Activated T-cell treated with anti-CD3 and anti-CD28 coated beads, Interleukin-2, amount 50 U/mL, for 4 hours (primary cell): Measurements from ENCODE around the gene PFKFB2. TPM values are rescaled to one million over a fixed set of nuclear protein-coding genes. Genes with fewer than 3 reads are reported as not detected.

Experiments used
- ATAC-seq, 2 donors: fragments of 200-7000 bp; cut with Tn5 transposase; one replicate each; pipeline ENCODE4 v1.10.0; 2021
- DNase-seq: peaks from one replicate; pipeline ENCODE4 v3.0.0-alpha.2; 2020
- H3K27me3 Mint-ChIP-seq: one replicate; pipeline ENCODE4 v1.8.0; 2021; ENCODE audit warnings: low read depth, mixed read lengths
- H3K36me3 Mint-ChIP-seq: one replicate; pipeline ENCODE4 v1.8.0; 2022; ENCODE audit warnings: mixed read lengths; ENCODE audit not compliant: insufficient read depth
- H3K4me1 Mint-ChIP-seq: one replicate; pipeline ENCODE4 v1.8.0; 2021; ENCODE audit warnings: low read depth, mixed read lengths
- H3K4me3 Mint-ChIP-seq: one replicate; pipeline ENCODE4 v1.8.0; 2021; ENCODE audit warnings: mild to moderate bottlenecking, moderate library complexity, mixed read lengths
- H3K9me3 Mint-ChIP-seq: one replicate; pipeline ENCODE4 v1.8.0; 2021; ENCODE audit warnings: mixed read lengths
- total RNA-seq, 3 donors: library from RNA; stranded (reverse); gene quantifications; one replicate each; pipeline ENCODE4 v1.2.1, GENCODE V29; 2021

PFKFB2 gene
- total RNA-seq, 3 donors from 2014 or later, result 2.8 to 5.7 (median 4.1) TPM

DNA sequence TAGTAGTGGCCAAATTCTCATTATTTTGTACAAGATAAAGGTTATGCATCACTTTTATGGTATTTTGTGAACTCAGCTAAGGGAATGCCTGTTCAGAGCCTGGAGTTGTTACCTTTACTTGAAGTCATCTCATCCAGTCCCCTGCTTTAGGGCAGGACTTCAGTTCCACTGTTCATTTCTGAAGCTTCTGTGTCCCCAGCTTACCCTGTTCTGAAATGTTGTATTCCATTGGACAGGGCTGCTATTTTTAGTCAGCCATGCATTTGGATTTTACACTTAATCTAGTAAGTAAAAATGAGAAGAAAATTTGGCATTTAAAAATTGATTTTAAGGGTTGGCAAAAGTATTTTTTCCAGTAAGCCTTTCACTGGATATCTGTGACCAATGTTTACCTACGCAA, 23.9 kb downstream of the PFKFB2 start:
- no peaks in the 10 kb centered on the region for H3K36me3 Mint-ChIP-seq
- peaks cover 2% of the 10 kb centered on the region for H3K27me3 Mint-ChIP-seq
- peaks cover 2% of the 10 kb centered on the region for H3K4me1 Mint-ChIP-seq
- no peak for DNase-seq
- no peaks in the 10 kb centered on the region for H3K9me3 Mint-ChIP-seq
- H3K4me3 Mint-ChIP-seq, result no peak overlapping the region
- ATAC-seq, result no peak

GRCh38 chr1:207077470-207078377, 24.6 kb downstream of the PFKFB2 start:
- H3K4me3 Mint-ChIP-seq, result no peak overlapping the region
- H3K9me3 Mint-ChIP-seq, result no peaks in the 10 kb centered on the region
- DNase-seq, result peak; percentile 55
- H3K36me3 Mint-ChIP-seq, result no peaks in the 10 kb centered on the region
- peaks cover 6% of the 10 kb centered on the region for H3K27me3 Mint-ChIP-seq
- ATAC-seq, result peak; percentile 69 to 82
- peaks cover 1% of the 10 kb centered on the region for H3K4me1 Mint-ChIP-seq

GRCh38 chr1:207078578-207079132, 25.6 kb downstream of the PFKFB2 start:
- Mint-ChIP-seq H3K36me3 (no peaks in the 10 kb centered on the region), H3K9me3 (no peaks in the 10 kb centered on the region), H3K4me1 (no peaks in the 10 kb centered on the region), H3K27me3 (peaks cover 11% of the 10 kb centered on the region), H3K4me3 (no peak overlapping the region)
- DNase-seq, result no peak
- no peak for ATAC-seq

- Mint-ChIP-seq H3K9me3 (no peaks in the 10 kb centered on the region), H3K4me1 (peaks cover 4% of the 10 kb centered on the region), H3K4me3 (no peak overlapping the region), H3K36me3 (no peaks in the 10 kb centered on the region), H3K27me3 (peaks cover 15% of the 10 kb centered on the region)
- DNase-seq (no peak), ATAC-seq (no peak)
Observed at GRCh38 chr1:207079706-207080241, 26.7 kb downstream of the PFKFB2 start.

DNA sequence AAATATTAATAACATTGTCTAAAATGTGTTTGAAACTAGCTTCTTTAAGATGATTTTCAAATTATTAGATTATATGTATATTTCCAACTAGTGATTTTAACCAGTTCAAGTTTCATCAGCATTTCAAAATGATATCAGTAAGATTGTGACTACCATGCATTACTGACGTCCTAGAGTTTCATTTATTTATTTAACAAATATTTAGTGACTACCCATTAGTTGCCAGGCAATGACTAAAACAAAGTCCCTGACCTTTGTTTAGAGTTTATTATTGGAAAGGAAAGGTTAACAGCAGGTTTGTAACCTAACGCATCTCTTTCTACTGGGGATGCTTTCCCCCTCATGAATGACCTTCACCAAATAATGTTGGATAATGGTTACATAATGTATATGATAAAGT, 28.0 kb downstream of the PFKFB2 start:
- H3K36me3 Mint-ChIP-seq, result no peaks in the 10 kb centered on the region
- no peak for ATAC-seq

GRCh38 chr1:207081806-207082205, 28.7 kb downstream of the PFKFB2 start:
- peaks cover 19% of the 10 kb centered on the region for H3K27me3 Mint-ChIP-seq
- H3K9me3 Mint-ChIP-seq, result no peaks in the 10 kb centered on the region
- no peak overlapping the region for H3K4me3 Mint-ChIP-seq
- H3K36me3 Mint-ChIP-seq, result no peaks in the 10 kb centered on the region
- H3K4me1 Mint-ChIP-seq, result peaks cover 10% of the 10 kb centered on the region
- ATAC-seq (no peak), DNase-seq (no peak)

More for the DNA sequence above, 28.0 kb downstream of the PFKFB2 start:
- DNase-seq, result no peak
- H3K27me3 Mint-ChIP-seq, result peaks cover 16% of the 10 kb centered on the region
- no peak overlapping the region for H3K4me3 Mint-ChIP-seq
- peaks cover 10% of the 10 kb centered on the region for H3K4me1 Mint-ChIP-seq
- H3K9me3 Mint-ChIP-seq, result no peaks in the 10 kb centered on the region

GRCh38 chr1:207084232-207084631, 31.2 kb downstream of the PFKFB2 start:
- H3K4me1 Mint-ChIP-seq, result peaks cover 17% of the 10 kb centered on the region

GRCh38 chr1:207084701-207085180, 31.7 kb downstream of the PFKFB2 start:
- no peak overlapping the region for H3K4me3 Mint-ChIP-seq
- H3K27me3 Mint-ChIP-seq, result peaks cover 19% of the 10 kb centered on the region
- H3K36me3 Mint-ChIP-seq, result no peaks in the 10 kb centered on the region
- H3K4me1 Mint-ChIP-seq, result peaks cover 22% of the 10 kb centered on the region
- H3K9me3 Mint-ChIP-seq, result no peaks in the 10 kb centered on the region
- ATAC-seq (peak; percentile 68 to 77), DNase-seq (peak; percentile 40)

More at GRCh38 chr1:207084232-207084631, 31.2 kb downstream of the PFKFB2 start:
- H3K9me3 Mint-ChIP-seq, result no peaks in the 10 kb centered on the region
- H3K36me3 Mint-ChIP-seq, result no peaks in the 10 kb centered on the region
- no peak for ATAC-seq
- DNase-seq, result no peak
- H3K27me3 Mint-ChIP-seq, result peaks cover 19% of the 10 kb centered on the region
- H3K4me3 Mint-ChIP-seq, result no peak overlapping the region

- no peak for ATAC-seq
- Mint-ChIP-seq H3K4me1 (peaks cover 22% of the 10 kb centered on the region), H3K36me3 (no peaks in the 10 kb centered on the region), H3K9me3 (no peaks in the 10 kb centered on the region), H3K27me3 (peaks cover 19% of the 10 kb centered on the region), H3K4me3 (no peak overlapping the region)
- no peak for DNase-seq
Observed at GRCh38 chr1:207085887-207086286, 32.8 kb downstream of the PFKFB2 start.

DNA sequence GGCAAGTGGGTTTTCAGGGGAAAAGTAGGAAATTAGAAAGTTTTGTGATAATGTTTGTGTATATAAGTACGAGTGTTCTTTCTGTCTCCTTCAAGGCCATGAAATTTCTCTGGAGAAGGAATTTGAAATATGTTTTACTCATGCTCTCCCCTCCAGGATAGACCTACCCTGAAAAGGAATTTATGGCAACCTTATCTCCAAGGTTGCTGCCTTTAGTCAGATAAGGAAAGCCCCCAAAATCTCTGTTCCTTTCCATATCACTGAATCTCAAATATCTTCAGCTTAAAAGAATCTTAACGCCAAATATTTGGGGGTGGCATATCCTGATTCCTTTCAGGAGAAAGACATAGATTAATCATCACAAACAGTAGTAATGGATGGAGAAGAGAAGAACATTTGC, 35.1 kb downstream of the PFKFB2 start:
- peaks cover 12% of the 10 kb centered on the region for H3K27me3 Mint-ChIP-seq
- H3K9me3 Mint-ChIP-seq, result no peaks in the 10 kb centered on the region
- ATAC-seq, result no peak
- H3K4me3 Mint-ChIP-seq, result no peak overlapping the region
- H3K4me1 Mint-ChIP-seq, result peaks cover 22% of the 10 kb centered on the region
- no peaks in the 10 kb centered on the region for H3K36me3 Mint-ChIP-seq
- DNase-seq, result no peak

- peaks cover 22% of the 10 kb centered on the region for H3K4me1 Mint-ChIP-seq
- no peaks in the 10 kb centered on the region for H3K36me3 Mint-ChIP-seq
- ATAC-seq (peak; percentile 59 to 61), DNase-seq (no peak)
- H3K9me3 Mint-ChIP-seq, result no peaks in the 10 kb centered on the region
- H3K27me3 Mint-ChIP-seq, result peaks cover 10% of the 10 kb centered on the region
- H3K4me3 Mint-ChIP-seq, result peak within 1 kb of the TSS; percentile 69
Observed at GRCh38 chr1:207088701-207089626, 35.9 kb downstream of the PFKFB2 start, which contains the start of gene C4BPB. Gene C4BPB, plus strand, starts transcription at chr1:207088860. Its CDS starts 672 bp downstream, at chr1:207089532.

GRCh38 chr1:207089627-207090355, 36.7 kb downstream of the PFKFB2 start:
- Mint-ChIP-seq H3K4me1 (peaks cover 18% of the 10 kb centered on the region), H3K36me3 (no peaks in the 10 kb centered on the region), H3K9me3 (no peaks in the 10 kb centered on the region), H3K27me3 (peaks cover 6% of the 10 kb centered on the region), H3K4me3 (peak overlapping the region; percentile 69)
- DNase-seq (no peak), ATAC-seq (peak in 1 of 2 donors; percentile 58)

DNA sequence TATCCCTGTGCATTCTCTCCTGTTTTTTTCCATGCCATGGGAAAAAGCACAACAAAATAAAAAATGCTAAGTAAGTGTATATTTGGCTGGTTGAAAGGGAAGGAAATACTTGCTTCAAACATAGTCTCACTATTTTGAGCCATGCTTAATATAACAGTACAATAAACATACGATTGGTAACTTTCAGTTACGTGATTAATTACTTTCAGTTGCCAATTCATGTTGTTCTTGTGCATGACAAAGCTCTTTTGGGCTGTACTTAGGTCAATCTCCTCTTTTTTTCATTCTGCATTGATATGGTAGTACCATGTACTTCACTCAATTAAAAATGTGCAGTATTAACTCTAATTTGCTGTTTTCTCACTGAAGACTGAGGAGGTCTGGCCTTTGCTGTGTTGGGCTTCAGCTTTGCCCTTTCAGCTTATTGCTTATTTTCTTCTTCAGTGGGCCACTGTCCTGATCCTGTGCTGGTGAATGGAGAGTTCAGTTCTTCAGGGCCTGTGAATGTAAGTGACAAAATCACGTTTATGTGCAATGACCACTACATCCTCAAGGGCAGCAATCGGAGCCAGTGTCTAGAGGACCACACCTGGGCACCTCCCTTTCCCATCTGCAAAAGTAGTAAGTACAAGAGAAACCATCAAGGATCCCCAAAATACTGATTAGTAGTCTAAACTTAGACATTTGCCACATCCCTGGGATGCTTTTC, 38.3 kb downstream of the PFKFB2 start:
- no peaks in the 10 kb centered on the region for H3K36me3 Mint-ChIP-seq
- no peak overlapping the region for H3K4me3 Mint-ChIP-seq
- peaks cover 12% of the 10 kb centered on the region for H3K4me1 Mint-ChIP-seq
- DNase-seq, result no peak
- no peaks in the 10 kb centered on the region for H3K9me3 Mint-ChIP-seq
- H3K27me3 Mint-ChIP-seq, result peaks cover 2% of the 10 kb centered on the region
- ATAC-seq, result no peak
